ENCODE measurements around the gene PPP6R2.

GRCh38 chr22:50401907-50402306 is 58.8 kb downstream of the PPP6R2 start:
- TF ChIP-seq SMC3 (IDR thresholded peaks at IDR 0.05; ENCODE audit: low read depth, low read length) = no peak
- TF ChIP-seq, protein P1, sequence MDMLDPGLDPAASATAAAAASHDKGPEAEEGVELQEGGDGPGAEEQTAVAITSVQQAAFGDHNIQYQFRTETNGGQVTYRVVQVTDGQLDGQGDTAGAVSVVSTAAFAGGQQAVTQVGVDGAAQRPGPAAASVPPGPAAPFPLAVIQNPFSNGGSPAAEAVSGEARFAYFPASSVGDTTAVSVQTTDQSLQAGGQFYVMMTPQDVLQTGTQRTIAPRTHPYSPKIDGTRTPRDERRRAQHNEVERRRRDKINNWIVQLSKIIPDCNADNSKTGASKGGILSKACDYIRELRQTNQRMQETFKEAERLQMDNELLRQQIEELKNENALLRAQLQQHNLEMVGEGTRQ (IDR thresholded peaks at IDR 0.05; ENCODE audit: low read depth, low read length) = no peak
- no peak for TF ChIP-seq CTCF (conservative IDR thresholded peaks at IDR 0.05; ENCODE audit: low read depth, low read length)
- no peak for TF ChIP-seq RCOR1 (IDR thresholded peaks at IDR 0.05; ENCODE audit: insufficient replicate concordance, low read length)
- no peak for TF ChIP-seq RAD21 (IDR thresholded peaks at IDR 0.05; ENCODE audit: low read length)
- TF ChIP-seq MAFK (IDR thresholded peaks at IDR 0.05; ENCODE audit: low read depth, low read length) = 0 out of 2 replicates have a peak, but pooled peaks have one; percentile 32
- TF ChIP-seq POLR2A (IDR thresholded peaks at IDR 0.05; ENCODE audit: low read depth, low read length) = no peak
- no peak for TF ChIP-seq NFE2L2 (IDR thresholded peaks at IDR 0.05; ENCODE audit: low read depth, low read length)
- no peak for TF ChIP-seq BHLHE40 (IDR thresholded peaks at IDR 0.05; ENCODE audit: low read depth, low read length)
- no peak for TF ChIP-seq MXI1 (IDR thresholded peaks at IDR 0.05; ENCODE audit: borderline replicate concordance, low read depth, low read length)
- no peak for TF ChIP-seq CHD1 (IDR thresholded peaks at IDR 0.05; ENCODE audit: low read depth, low read length)
- TF ChIP-seq RFX5 (IDR thresholded peaks at IDR 0.05; ENCODE audit: low read depth, low read length) = no peak
- TF ChIP-seq FOS (IDR thresholded peaks at IDR 0.05; ENCODE audit: low read depth, low read length) = no peak
